HG02759 (cell line): ENCODE measurements around the gene OR51G2.
"Not testable (repeated sequence)": the region's sequence is repeated elsewhere in the genome, so short reads cannot be mapped to it uniquely, and the experiment has no call there.

Source experiments
- ATAC-seq: cut with Tn5 transposase; IDR thresholded peaks from one replicate; pipeline ENCODE4 v1.9.1; 2021; ENCODE audit warnings: mild to moderate bottlenecking, moderate library complexity; ENCODE audit not compliant: unreplicated experiment

OR51G2 gene, protein sequence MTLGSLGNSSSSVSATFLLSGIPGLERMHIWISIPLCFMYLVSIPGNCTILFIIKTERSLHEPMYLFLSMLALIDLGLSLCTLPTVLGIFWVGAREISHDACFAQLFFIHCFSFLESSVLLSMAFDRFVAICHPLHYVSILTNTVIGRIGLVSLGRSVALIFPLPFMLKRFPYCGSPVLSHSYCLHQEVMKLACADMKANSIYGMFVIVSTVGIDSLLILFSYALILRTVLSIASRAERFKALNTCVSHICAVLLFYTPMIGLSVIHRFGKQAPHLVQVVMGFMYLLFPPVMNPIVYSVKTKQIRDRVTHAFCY

DNA sequence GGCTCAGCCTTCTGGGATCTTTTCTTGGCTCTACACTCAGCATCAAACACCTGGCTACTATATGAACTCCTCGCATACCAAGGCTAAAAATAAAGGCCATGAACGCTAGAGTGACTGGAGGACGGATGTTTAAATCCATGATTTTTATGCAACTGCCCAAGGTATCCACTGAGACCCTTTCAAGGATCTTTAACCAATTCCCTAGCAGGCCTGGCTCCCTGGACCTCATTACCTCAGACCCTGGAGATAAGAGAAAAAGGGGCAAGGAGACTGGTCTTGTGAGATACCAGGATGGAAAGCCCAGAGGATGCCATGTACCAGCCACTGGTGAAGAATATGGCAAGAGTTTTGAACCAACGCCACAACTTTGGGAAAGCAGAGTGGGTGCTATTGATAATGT, at the start of gene OR51G2:
Gene OR51G2, minus strand, starts transcription at position 101 of the 400 bp plus-strand sequence. CDS start 3,687 bp downstream, outside the sequence.
- no peak for ATAC-seq

DNA sequence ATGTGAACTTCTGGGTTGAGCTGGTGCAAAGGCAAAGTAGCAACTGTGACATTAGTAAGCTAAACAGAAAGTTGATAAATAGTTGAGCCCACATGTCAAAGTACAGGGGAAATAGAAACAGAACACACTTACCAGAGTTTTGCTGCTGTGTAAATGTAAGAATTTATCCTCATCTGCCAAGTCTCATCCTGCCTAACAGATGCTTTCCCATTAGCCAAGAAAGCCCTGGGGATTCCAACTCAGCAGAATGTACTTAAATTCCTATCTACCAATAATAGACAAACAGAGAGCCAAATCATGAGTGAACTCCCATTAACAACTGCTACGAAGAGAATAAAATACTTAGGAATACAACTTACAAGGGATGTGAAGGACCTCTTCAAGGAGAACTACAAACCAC, 43.7 kb upstream of the OR51G2 start:
- no peak for ATAC-seq

- no peak for ATAC-seq
These were observed 41.7 kb upstream of the OR51G2 start for GRCh38 chr11:4960877-4961276.

- ATAC-seq, result no peak
These were observed 38.2 kb upstream of the OR51G2 start for GRCh38 chr11:4957396-4957795.

DNA sequence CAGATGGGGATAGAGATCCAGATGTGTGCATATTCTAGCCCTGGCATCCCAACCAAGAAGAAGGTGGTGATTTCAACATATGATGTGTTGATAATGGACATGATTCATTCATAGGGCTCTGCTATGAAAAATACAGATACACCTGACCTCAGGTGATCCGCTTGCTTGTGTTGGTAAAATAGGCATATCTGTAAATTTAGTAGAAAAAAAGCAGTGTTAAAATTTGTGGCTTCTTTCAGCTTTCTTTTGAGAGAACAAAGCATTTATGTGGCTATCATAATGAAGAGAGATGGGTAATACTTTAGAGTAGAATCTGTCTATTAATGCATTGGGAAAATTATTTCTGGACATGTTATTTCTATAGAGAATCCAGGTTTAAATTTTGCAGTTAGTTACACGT, 36.5 kb upstream of the OR51G2 start, which contains the start of gene OR51A2:
Gene OR51A2, minus strand, starts transcription at position 101 of the 400 bp plus-strand sequence. Its CDS starts 0 bp downstream, at position 101.
- ATAC-seq, result not testable (repeated sequence)

DNA sequence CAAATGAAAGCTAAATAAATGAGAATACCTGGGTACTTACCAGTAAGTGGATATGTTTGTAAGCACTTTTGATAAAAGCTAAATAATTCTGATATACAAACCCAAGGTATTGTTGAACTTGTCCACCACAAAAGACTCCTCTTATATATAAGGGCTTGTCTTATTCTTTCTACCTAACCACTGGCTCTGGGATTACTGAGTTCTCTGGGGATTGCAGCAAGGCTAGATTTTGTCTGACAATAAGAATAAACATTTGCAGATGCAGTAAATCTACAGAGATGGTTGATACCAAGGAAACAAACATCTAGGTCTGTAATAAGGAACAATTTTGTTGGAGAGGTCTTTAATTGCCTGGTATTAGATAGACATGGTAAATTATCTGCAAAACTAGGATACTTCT, 28.4 kb upstream of the OR51G2 start, which contains the start of gene OR51A4:
Gene OR51A4, minus strand, starts transcription at position 101 of the 400 bp plus-strand sequence. CDS start 505 bp downstream, outside the sequence.
- ATAC-seq, result no peak

- ATAC-seq, result no peak
These were observed 17.6 kb upstream of the OR51G2 start for GRCh38 chr11:4936745-4937144.

- ATAC-seq, result no peak
These were observed 13.6 kb upstream of the OR51G2 start for GRCh38 chr11:4932751-4933150.

GRCh38 chr11:4926608-4927007, 7.5 kb upstream of the OR51G2 start:
- no peak for ATAC-seq

- ATAC-seq, result no peak
These were observed 5.1 kb upstream of the OR51G2 start, which contains the start of gene OR51G1 for GRCh38 chr11:4924239-4924638. Gene OR51G1 (minus strand): TSS chr11:4924339. CDS start chr11:4924339, 0 bp downstream.

GRCh38 chr11:4922304-4922703, 3.2 kb upstream of the OR51G2 start:
- no peak for ATAC-seq

- ATAC-seq, result no peak
These were observed 2.6 kb upstream of the OR51G2 start for GRCh38 chr11:4921796-4922195.

- ATAC-seq, result no peak
These were observed 2.6 kb downstream of the OR51G2 start for GRCh38 chr11:4916581-4916980.

GRCh38 chr11:4903484-4903883, 15.7 kb downstream of the OR51G2 start, which contains the start of gene OR51A7:
Gene OR51A7 (plus strand): TSS chr11:4903783. CDS start chr11:4907370, 3,587 bp downstream.
- no peak for ATAC-seq

DNA sequence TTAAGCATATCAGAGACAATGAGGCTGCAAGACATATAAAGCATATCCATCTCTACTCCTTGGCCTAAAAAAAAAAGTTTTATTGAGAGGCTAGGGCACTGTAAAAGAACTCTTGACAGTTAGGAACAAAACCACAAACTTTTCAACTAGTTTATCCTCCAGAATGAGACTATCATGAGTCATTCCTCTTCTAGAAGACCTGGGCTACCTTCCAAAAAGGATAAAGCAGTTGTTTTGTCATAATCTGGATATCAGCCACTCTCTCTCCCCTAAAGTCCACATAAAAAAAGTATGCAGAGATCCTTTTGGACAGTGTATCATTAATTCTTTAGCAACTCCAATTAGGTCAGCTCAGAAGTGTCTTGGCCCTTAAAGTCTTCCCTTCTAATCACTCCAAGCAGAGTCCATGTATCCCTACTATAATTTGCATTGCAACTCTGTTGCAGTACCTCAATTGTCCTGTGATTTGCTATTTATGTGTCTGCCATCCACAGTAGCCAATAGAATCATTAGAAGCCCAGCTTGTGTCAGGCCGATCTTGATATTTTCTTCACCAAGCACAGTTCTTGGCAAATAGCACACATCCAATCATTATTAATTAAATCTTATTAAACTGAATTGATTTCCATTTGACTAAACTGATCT, 27.0 kb downstream of the OR51G2 start:
- ATAC-seq, result no peak

DNA sequence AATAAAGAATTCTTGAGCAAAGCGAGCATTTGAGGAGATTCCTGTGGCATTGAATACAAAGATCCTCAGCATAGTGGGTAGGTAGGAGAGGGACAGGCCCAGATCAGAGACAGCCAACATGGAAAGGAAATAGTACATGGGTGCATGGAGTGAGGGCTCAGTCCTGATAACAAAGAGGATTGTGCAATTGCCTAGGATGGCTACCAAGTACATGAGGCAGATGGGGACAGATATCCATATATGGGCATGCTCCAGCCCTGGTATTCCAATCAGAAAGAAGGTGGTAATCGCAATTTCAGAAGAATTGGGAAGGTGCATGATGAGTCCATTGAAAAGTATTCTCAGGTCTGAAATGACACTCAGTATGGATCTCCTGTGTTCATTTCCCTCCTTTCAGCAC, 28.9 kb downstream of the OR51G2 start:
- no peak for ATAC-seq

GRCh38 chr11:4887591-4887990, 31.6 kb downstream of the OR51G2 start:
- ATAC-seq, result no peak

- ATAC-seq, result no peak
These were observed 33.0 kb downstream of the OR51G2 start for GRCh38 chr11:4886186-4886585.

- no peak for ATAC-seq
These were observed 34.8 kb downstream of the OR51G2 start for GRCh38 chr11:4884361-4884760.

DNA sequence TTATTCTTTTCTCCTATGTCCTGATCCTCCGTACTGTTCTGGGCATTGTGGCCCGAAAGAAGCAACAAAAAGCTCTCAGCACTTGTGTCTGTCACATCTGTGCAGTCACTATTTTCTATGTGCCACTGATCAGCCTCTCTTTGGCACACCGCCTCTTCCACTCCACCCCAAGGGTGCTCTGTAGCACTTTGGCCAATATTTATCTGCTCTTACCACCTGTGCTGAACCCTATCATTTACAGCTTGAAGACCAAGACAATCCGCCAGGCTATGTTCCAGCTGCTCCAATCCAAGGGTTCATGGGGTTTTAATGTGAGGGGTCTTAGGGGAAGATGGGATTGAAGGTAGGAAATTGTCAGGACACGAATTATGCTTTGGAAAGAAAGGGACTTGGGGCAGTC, 36.6 kb downstream of the OR51G2 start:
- no peak for ATAC-seq

GRCh38 chr11:4881860-4882500, 37.2 kb downstream of the OR51G2 start, which contains the start of gene OR51T1:
Gene OR51T1 (plus strand): TSS chr11:4881900. CDS start chr11:4881900, 0 bp downstream.
- ATAC-seq, result no peak
